Activated CD4-positive, alpha-beta T cell treated with anti-CD3 and anti-CD28 coated beads, Interleukin-2, amount 10 ng/mL, durations not matched to agents 24 days and 14 days (primary cell): Measurements from ENCODE around the gene THSD4. TPM values are rescaled to one million over a fixed set of nuclear protein-coding genes. Genes with fewer than 3 reads are reported as not detected.

Experiments used
- DNase-seq: peaks from one replicate; pipeline ENCODE4 v3.0.0; 2022
- H3K27ac Mint-ChIP-seq: one replicate; pipeline ENCODE4 v1.8.0; 2022; ENCODE audit warnings: mild to moderate bottlenecking, mixed read lengths
- H3K27me3 Mint-ChIP-seq: one replicate; pipeline ENCODE4 v1.8.0; 2022; ENCODE audit warnings: mixed read lengths
- H3K36me3 Mint-ChIP-seq: one replicate; pipeline ENCODE4 v1.8.0; 2022; ENCODE audit warnings: low read depth, mild to moderate bottlenecking, mixed read lengths
- H3K4me1 Mint-ChIP-seq: one replicate; pipeline ENCODE4 v1.8.0; 2021; ENCODE audit warnings: mixed read lengths
- H3K4me3 Mint-ChIP-seq: one replicate; pipeline ENCODE4 v1.8.0; 2022; ENCODE audit warnings: mild to moderate bottlenecking, moderate library complexity, mixed read lengths
- H3K9me3 Mint-ChIP-seq: one replicate; pipeline ENCODE4 v1.8.0; 2021; ENCODE audit warnings: mixed read lengths
- intact Hi-C: fragments of 100-400 bp; cut with micrococcal nuclease; formaldehyde crosslinking; loops from one replicate; pipeline ENCODE4 v1.15.1; 2023
- total RNA-seq: library from RNA; stranded (reverse); gene quantifications from 2 replicates; pipeline ENCODE4 v1.2.3, GENCODE V29; 2022

Gene THSD4
- total RNA-seq = not detected in 2 replicates

DNA sequence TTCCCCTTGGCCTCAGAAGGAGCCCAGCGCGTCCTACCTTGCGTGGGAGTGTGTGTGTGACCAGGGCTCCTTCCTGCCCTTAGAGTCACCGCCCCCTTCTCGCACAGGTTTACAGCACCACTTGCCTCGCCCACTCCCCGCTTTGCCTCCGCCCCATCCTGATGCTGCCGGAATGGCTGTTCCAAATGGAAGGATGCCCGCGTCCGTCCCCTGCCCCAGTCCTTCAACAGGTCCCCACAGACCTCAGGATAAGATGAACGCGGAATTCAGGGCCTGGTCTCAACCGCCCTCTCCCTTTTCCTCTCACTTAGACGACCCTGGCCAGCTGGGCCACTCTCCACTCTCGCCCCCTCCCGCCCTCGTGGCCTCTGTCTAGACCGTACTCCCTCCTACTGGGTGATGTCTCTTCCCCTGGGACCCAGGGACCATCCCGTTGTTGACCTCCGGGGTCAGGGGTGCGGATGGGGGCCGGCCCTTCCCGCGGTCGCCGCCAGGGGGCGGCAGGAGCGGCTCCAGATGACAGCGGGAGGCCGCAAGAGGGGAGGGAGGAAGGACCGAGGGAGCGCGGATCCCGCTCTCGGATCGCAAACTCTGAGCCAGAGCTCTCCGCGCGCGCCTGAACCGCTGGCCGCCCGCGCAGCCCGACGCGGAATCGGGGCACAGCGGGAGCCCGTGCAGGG is at the start of gene THSD4:
THSD4 (plus strand) TSS at position 585 of the 680 bp plus-strand sequence.
- no peak within 1 kb of the TSS for H3K27ac Mint-ChIP-seq
- intact Hi-C loops = loop anchor here (10.0 kb wide), 1 partner anchor 230 kb away; no protein-coding TSS in a partner anchor
- H3K27me3 Mint-ChIP-seq = peaks cover 38% of the 10 kb centered on the region
- H3K4me1 Mint-ChIP-seq = peaks cover 8% of the 10 kb centered on the region
- peak within 1 kb of the TSS; percentile 78 for H3K4me3 Mint-ChIP-seq
- H3K9me3 Mint-ChIP-seq = no peaks in the 10 kb centered on the region
- DNase-seq = peak; percentile 89
- H3K36me3 Mint-ChIP-seq = no peaks in the 10 kb centered on the region

GRCh38 chr15:71066983-71067382 is 48.3 kb upstream of the THSD4 start:
- Mint-ChIP-seq H3K27me3 (no peaks in the 10 kb centered on the region), H3K27ac (no peak overlapping the region), H3K9me3 (no peaks in the 10 kb centered on the region), H3K36me3 (no peaks in the 10 kb centered on the region), H3K4me3 (no peak overlapping the region), H3K4me1 (no peaks in the 10 kb centered on the region)
- no peak for DNase-seq
- intact Hi-C loops = no loop called here

GRCh38 chr15:71069693-71070092 is 45.6 kb upstream of the THSD4 start:
- intact Hi-C loops = no loop called here
- Mint-ChIP-seq H3K4me3 (no peak overlapping the region), H3K4me1 (no peaks in the 10 kb centered on the region), H3K27ac (no peak overlapping the region), H3K9me3 (no peaks in the 10 kb centered on the region), H3K27me3 (peaks cover 1% of the 10 kb centered on the region), H3K36me3 (no peaks in the 10 kb centered on the region)
- no peak for DNase-seq

DNA sequence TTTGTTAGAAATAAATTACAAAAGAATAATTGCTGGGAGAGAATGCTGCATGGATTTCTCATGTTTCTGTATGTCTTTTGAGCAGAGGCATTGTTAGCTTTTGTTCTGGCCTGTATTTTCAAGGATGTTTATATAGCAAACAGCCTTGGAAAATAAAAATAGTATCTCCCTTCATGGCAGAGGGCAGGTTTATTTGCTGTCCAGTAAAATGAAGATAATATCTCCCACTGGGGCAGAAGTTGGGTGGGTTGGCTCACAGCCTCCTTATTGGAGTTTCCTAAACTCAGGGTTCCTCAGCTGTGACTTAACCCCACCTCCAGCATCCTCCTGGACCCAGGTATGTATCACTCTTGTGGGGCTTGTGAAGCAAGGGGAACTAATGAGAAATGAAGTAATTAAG is 43.7 kb upstream of the THSD4 start:
- H3K9me3 Mint-ChIP-seq = no peaks in the 10 kb centered on the region
- no peaks in the 10 kb centered on the region for H3K36me3 Mint-ChIP-seq
- H3K4me1 Mint-ChIP-seq = no peaks in the 10 kb centered on the region
- no peak overlapping the region for H3K27ac Mint-ChIP-seq
- intact Hi-C loops = no loop called here
- peaks cover 1% of the 10 kb centered on the region for H3K27me3 Mint-ChIP-seq
- H3K4me3 Mint-ChIP-seq = no peak overlapping the region
- no peak for DNase-seq

- intact Hi-C loops = no loop called here
- DNase-seq = no peak
- Mint-ChIP-seq H3K27ac (no peak overlapping the region), H3K4me1 (no peaks in the 10 kb centered on the region), H3K27me3 (peaks cover 1% of the 10 kb centered on the region), H3K9me3 (no peaks in the 10 kb centered on the region), H3K36me3 (no peaks in the 10 kb centered on the region), H3K4me3 (no peak overlapping the region)
These were observed 42.8 kb upstream of the THSD4 start for GRCh38 chr15:71072423-71072822.

DNA sequence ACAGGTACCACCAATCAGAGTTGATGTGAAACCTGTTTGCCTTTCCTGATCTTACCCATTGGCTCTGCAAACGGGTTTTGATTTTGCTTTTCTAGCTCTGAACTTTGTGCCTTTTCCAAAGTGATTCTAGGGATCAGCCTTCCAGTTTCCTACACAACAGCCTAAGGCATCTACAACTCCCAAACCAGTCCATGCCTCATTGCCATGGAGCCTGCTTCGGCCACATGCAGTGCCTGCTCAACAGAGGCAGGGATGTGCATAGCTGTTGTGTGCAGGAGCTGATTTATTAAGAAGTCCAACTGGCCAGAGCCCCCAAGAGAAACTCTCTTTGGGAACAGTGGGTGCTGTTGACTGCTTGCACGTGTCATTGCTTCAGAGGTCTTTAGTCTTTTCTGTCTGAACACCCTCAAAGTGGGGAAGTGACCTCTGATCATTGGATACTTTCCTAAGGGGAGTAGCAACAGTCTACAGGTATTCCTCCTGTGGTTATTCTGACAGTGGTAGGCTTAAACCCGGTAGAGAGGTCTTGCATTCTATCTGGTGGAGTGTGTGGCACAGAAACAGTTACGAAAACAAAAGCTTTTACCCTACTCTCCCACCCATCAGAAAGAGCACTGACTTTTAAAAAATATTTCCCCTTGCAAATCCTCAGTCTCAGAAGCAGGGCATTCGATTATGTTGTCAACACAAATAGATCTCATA is 36.6 kb upstream of the THSD4 start:
- H3K27ac Mint-ChIP-seq = no peak overlapping the region
- no peaks in the 10 kb centered on the region for H3K9me3 Mint-ChIP-seq
- DNase-seq = no peak
- H3K4me3 Mint-ChIP-seq = no peak overlapping the region
- intact Hi-C loops = no loop called here
- peaks cover 1% of the 10 kb centered on the region for H3K27me3 Mint-ChIP-seq
- H3K4me1 Mint-ChIP-seq = no peaks in the 10 kb centered on the region
- no peaks in the 10 kb centered on the region for H3K36me3 Mint-ChIP-seq

- Mint-ChIP-seq H3K4me3 (no peak overlapping the region), H3K9me3 (no peaks in the 10 kb centered on the region), H3K27ac (no peak overlapping the region), H3K36me3 (no peaks in the 10 kb centered on the region), H3K4me1 (no peaks in the 10 kb centered on the region), H3K27me3 (no peaks in the 10 kb centered on the region)
- no peak for DNase-seq
- intact Hi-C loops = no loop called here
These were observed 35.8 kb upstream of the THSD4 start for GRCh38 chr15:71079208-71080044.

DNA sequence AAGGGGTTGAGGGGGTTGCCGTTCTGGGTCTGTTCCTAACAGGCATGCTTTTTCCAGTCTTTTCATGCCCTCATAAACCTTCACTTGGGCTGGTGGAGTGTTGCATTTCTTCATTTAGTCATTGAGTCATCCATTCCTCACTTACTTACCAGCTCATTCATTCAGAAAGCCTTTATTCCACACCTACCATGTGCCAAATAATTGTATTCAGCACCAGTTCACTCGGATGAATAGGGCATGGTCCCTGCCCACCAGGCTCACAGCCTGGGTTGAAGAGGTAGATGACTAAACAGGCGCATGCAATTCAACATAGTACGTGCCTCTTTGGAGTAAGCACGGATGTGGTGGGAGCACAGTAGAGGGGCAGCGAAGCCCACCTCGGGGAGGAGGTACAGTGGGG is 35.1 kb upstream of the THSD4 start:
- no peak for DNase-seq
- no peak overlapping the region for H3K27ac Mint-ChIP-seq
- no peaks in the 10 kb centered on the region for H3K9me3 Mint-ChIP-seq
- no peaks in the 10 kb centered on the region for H3K36me3 Mint-ChIP-seq
- H3K4me1 Mint-ChIP-seq = no peaks in the 10 kb centered on the region
- no peak overlapping the region for H3K4me3 Mint-ChIP-seq
- intact Hi-C loops = no loop called here
- no peaks in the 10 kb centered on the region for H3K27me3 Mint-ChIP-seq

DNA sequence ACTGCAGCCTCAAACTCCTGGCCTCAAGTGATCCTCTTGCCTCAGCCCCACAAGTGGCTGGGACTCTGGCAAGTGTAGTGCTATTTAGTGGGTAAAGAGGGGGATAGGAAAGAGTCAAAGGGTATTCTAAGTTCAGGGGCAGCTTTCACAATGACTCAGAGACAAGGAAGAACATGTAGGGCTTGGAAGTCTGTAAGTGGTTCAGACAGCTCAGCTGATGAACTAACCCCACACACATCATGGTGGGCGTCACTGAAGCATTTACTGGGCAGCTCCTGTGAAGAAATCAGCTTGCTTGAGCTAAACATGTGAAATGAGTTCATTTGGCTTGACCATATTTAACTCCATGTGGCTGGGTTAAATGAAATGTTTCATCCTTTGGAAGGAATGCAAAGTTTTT is 34.6 kb upstream of the THSD4 start:
- Mint-ChIP-seq H3K9me3 (no peaks in the 10 kb centered on the region), H3K27me3 (no peaks in the 10 kb centered on the region), H3K27ac (no peak overlapping the region), H3K4me1 (no peaks in the 10 kb centered on the region), H3K4me3 (no peak overlapping the region), H3K36me3 (no peaks in the 10 kb centered on the region)
- DNase-seq = no peak
- intact Hi-C loops = no loop called here

GRCh38 chr15:71082803-71083202 is 32.5 kb upstream of the THSD4 start:
- no peaks in the 10 kb centered on the region for H3K36me3 Mint-ChIP-seq
- intact Hi-C loops = no loop called here
- no peak overlapping the region for H3K4me3 Mint-ChIP-seq
- no peaks in the 10 kb centered on the region for H3K9me3 Mint-ChIP-seq
- no peaks in the 10 kb centered on the region for H3K4me1 Mint-ChIP-seq
- peaks cover 2% of the 10 kb centered on the region for H3K27me3 Mint-ChIP-seq
- H3K27ac Mint-ChIP-seq = no peak overlapping the region
- DNase-seq = peak; percentile 7

DNA sequence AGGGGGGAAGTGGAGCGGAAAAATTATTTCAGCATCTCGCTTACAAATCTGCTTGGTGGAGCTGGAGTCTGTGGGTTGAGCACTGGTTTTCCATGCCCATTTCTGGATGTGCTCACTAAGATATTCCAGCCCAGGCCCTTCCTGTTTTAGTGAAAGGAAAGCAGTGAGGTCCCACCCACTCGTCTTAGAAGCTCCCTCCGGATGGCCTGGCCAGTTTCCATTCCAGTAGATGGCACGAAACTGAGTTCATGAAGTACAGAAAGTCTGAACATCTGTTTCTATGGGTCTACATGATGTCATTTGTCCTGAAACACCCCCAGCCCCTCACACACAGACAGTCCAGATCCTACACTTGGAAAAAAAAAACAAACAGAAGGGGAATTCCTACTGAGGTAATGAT is 31.9 kb upstream of the THSD4 start:
- peak; percentile 15 for DNase-seq
- intact Hi-C loops = no loop called here
- H3K27me3 Mint-ChIP-seq = peaks cover 2% of the 10 kb centered on the region
- H3K4me3 Mint-ChIP-seq = no peak overlapping the region
- H3K9me3 Mint-ChIP-seq = no peaks in the 10 kb centered on the region
- no peaks in the 10 kb centered on the region for H3K4me1 Mint-ChIP-seq
- H3K36me3 Mint-ChIP-seq = no peaks in the 10 kb centered on the region
- no peak overlapping the region for H3K27ac Mint-ChIP-seq

DNA sequence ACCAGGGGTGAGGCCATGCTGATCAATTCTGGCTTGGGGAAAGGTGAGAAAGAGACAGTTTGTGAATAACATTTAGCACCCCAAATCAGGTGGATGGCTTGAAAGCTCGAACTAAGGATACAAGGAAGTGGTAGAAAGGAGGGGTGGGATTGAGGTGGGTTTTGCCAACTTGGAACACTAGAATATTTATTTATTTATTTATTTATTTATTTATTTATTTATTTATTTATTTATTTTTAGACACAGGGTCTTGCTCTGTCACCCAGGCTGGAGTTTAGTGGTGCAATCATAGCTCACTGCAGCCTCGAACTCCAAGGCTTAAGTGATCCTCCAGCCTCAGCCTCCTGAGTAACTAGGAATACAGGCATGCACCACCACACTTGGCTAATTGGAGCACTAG is 31.0 kb upstream of the THSD4 start:
- H3K27me3 Mint-ChIP-seq = peaks cover 2% of the 10 kb centered on the region
- no peak overlapping the region for H3K27ac Mint-ChIP-seq
- H3K36me3 Mint-ChIP-seq = no peaks in the 10 kb centered on the region
- H3K4me1 Mint-ChIP-seq = no peaks in the 10 kb centered on the region
- DNase-seq = no peak
- H3K4me3 Mint-ChIP-seq = no peak overlapping the region
- H3K9me3 Mint-ChIP-seq = no peaks in the 10 kb centered on the region
- intact Hi-C loops = no loop called here

- Mint-ChIP-seq H3K27ac (no peak overlapping the region), H3K9me3 (no peaks in the 10 kb centered on the region), H3K4me1 (no peaks in the 10 kb centered on the region), H3K27me3 (peaks cover 2% of the 10 kb centered on the region), H3K36me3 (no peaks in the 10 kb centered on the region), H3K4me3 (no peak overlapping the region)
- no peak for DNase-seq
- intact Hi-C loops = no loop called here
These were observed 29.5 kb upstream of the THSD4 start for GRCh38 chr15:71085809-71086208.

DNA sequence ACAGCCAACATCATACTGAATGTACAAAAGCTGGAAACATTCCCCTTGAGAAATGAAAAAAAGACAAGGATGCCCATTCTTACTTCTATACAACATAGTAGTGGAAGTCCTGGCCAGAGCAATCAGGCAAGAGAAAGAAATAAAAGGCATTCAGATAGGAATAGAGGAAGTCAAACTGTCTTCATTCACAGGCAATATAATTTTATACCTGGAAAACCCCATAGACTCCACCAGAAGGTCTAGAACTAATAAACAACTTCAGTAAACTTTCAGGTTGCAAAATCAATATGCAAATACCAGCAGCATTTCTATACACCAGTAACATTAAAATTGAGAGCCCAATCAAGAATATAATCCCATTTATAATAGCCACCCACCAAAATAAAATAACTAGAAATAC is 27.1 kb upstream of the THSD4 start:
- no peak overlapping the region for H3K27ac Mint-ChIP-seq
- no peak overlapping the region for H3K4me3 Mint-ChIP-seq
- intact Hi-C loops = no loop called here
- H3K27me3 Mint-ChIP-seq = peaks cover 2% of the 10 kb centered on the region
- H3K4me1 Mint-ChIP-seq = no peaks in the 10 kb centered on the region
- no peaks in the 10 kb centered on the region for H3K9me3 Mint-ChIP-seq
- DNase-seq = no peak
- H3K36me3 Mint-ChIP-seq = no peaks in the 10 kb centered on the region
